Subcutaneous adipose tissue (tissue), 4 donors: ENCODE data around the gene CFAP54. TPM values are rescaled to one million over a fixed set of nuclear protein-coding genes. Genes with fewer than 3 reads are reported as not detected.

ENCODE experiments used
- total RNA-seq, 4 donors: library from RNA; depleted of rRNA; stranded (reverse); fragments of >200 nt; gene quantifications; one replicate each; pipeline ENCODE4 v1.1.0, GENCODE V29; 2016
- TF ChIP-seq, protein P1 (sequence below): fragments of 450-650 bp; IDR thresholded peaks from one replicate; pipeline ENCODE4 v1.5.1; 2016; ENCODE audit warnings: low read depth, mild to moderate bottlenecking, control low read depth, antibody characterized with exemption, moderate library complexity

The CFAP54 gene
- total RNA-seq, 4 donors from 2014 or later: 0.33 to 1.7 (median 0.89) TPM

DNA sequence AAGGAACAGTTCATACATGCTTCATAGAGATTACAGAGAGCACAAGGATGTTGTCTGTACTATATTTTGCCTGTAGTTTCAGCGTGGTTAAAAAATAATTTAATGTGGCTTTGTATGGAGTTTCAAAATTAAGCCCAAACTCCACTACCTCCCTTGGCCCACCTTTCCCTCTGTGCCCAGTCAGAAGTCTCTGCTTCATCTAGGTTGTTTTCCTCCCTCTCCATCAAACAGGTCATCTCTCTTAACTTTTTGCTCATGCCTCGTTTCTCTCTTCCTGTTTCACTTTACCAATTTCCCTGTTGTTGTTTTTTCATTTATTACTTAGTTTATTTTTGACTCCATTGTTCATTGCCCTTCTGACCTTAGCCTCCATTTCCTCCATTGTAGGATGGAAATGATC, 322.8 kb downstream of the CFAP54 start:
- TF ChIP-seq, protein P1, sequence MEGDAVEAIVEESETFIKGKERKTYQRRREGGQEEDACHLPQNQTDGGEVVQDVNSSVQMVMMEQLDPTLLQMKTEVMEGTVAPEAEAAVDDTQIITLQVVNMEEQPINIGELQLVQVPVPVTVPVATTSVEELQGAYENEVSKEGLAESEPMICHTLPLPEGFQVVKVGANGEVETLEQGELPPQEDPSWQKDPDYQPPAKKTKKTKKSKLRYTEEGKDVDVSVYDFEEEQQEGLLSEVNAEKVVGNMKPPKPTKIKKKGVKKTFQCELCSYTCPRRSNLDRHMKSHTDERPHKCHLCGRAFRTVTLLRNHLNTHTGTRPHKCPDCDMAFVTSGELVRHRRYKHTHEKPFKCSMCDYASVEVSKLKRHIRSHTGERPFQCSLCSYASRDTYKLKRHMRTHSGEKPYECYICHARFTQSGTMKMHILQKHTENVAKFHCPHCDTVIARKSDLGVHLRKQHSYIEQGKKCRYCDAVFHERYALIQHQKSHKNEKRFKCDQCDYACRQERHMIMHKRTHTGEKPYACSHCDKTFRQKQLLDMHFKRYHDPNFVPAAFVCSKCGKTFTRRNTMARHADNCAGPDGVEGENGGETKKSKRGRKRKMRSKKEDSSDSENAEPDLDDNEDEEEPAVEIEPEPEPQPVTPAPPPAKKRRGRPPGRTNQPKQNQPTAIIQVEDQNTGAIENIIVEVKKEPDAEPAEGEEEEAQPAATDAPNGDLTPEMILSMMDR: no peak

- TF ChIP-seq, protein P1: no peak
These were observed 324.8 kb downstream of the CFAP54 start for GRCh38 chr12:96814200-96814599.

DNA sequence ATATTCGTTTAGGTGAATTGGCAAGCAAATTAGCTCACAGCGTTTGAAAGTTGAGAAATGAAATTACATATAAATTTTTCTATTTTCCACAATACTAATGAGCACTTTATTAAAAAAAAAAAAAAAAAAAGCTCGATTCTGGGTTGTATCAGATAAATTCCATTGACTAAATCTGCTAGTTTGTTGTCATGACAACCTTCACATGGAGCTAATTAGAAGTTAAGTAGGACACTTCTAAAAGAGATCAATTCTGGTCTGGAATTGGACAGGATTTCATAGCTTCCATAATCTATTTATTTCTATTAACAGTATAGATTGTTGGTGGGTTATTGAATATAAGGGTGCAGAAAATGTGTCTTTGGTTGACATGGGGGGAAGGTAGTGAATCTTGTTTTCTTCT, 332.2 kb downstream of the CFAP54 start:
- TF ChIP-seq, protein P1: no peak

GRCh38 chr12:96822641-96823040, 333.3 kb downstream of the CFAP54 start:
- TF ChIP-seq, protein P1: no peak

DNA sequence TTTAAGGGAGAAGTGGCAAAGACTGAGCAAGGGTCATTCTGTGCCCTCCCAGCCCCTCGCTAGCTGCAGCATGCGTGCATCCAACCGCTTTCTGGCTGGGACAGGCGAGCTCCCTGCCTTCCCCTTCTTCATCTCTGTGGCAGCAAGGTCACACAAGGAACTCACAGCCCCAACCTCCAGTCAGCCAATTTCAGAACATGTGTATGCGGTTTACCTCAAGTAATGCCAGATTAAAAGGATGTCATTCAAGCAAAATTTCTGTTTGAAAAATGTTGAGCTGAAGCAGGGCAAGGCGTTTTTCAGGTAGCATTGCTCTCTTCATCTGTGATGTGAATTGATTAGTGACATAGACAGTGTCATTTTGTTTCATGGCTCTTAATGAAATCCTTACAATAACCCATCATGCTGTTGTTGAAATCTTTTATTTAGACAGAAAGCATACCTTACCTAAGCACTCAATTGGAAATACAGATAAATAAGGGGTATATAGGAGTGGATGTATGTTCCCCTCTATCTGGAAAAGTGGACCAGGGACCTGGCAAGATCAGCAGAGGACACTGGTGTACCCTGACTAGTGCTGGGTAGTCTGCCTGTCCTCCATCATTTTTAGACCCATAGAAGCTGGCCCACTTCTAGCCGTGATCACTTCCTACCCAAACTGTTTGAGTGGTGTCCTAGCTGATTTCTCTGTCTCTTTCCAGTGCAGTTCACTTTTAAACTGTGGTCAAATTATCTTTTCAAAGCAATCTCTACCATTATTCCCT, 334.9 kb downstream of the CFAP54 start:
- TF ChIP-seq, protein P1: no peak

DNA sequence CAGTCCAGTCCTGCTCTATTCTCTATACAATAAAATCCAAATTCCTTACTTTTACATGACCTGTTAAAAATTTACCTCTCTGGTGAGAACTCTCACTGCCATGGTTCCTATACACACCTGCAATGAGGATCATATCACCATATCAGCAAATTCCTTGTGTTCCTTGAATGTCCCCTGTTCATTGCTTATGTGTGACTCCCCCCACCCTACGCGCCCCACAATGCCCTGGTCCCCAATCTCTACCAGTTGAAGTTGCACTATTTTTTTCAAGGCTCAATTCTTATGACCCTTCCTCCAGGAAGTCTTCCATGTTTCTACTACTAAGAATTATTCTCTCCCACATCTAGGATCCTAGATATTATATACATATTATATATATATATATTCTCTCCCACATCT, 335.5 kb downstream of the CFAP54 start:
- TF ChIP-seq, protein P1: no peak

GRCh38 chr12:96828169-96828789, 338.9 kb downstream of the CFAP54 start:
- TF ChIP-seq, protein P1: no peak
